HFFc6 (cell line): ENCODE data around the gene STON1. TPM values are rescaled to one million over a fixed set of nuclear protein-coding genes. Genes with fewer than 3 reads are reported as not detected.
"Not testable (repeated sequence)": the region's sequence is repeated elsewhere in the genome, so short reads cannot be mapped to it uniquely, and the experiment has no call there.

Source experiments
- DNase-seq: peaks from one replicate; pipeline ENCODE4 v3.0.0-alpha.2; 2018
- H3K27ac Mint-ChIP-seq: 2 replicates; pipeline ENCODE4 v1.8.0; 2020; ENCODE audit warnings: mild to moderate bottlenecking, mixed read lengths
- H3K27me3 Mint-ChIP-seq: 2 replicates; pipeline ENCODE4 v1.8.0; 2021; ENCODE audit warnings: mild to moderate bottlenecking, moderate library complexity, mixed read lengths; ENCODE audit not compliant: insufficient read depth
- H3K36me3 Mint-ChIP-seq: 2 replicates; pipeline ENCODE4 v1.8.0; 2021; ENCODE audit warnings: low read depth, mixed read lengths
- H3K4me1 Mint-ChIP-seq: 2 replicates; pipeline ENCODE4 v1.8.0; 2020; ENCODE audit warnings: low read depth, mixed read lengths
- H3K4me3 Mint-ChIP-seq: 2 replicates; pipeline ENCODE4 v1.8.0; 2020; ENCODE audit warnings: mild to moderate bottlenecking, moderate library complexity, mixed read lengths
- H3K9me3 Mint-ChIP-seq: 2 replicates; pipeline ENCODE4 v1.8.0; 2020; ENCODE audit warnings: mild to moderate bottlenecking, mixed read lengths
- CTCF ChIP-seq: fragments of 200-600 bp; sonication (generic); IDR thresholded peaks from 2 replicates; pipeline ENCODE4 v1.5.0; 2021; ENCODE audit warnings: antibody characterized with exemption, mild to moderate bottlenecking
- total RNA-seq, 6 experiments: library from RNA; stranded (reverse); fragmentation: NEBNext Ultra II Directional; extraction: Animal tissue kit (Norgen Biotek cat#: 25700); gene quantifications; 2 replicates in 1 of 6; 3 replicates in 5 of 6; pipeline ENCODE4 v1.2.3, GENCODE V29; 2021

Gene STON1
- total RNA-seq, 6 experiments from 2014 or later, result 1.3 to 4.3 (median 3.1) TPM

GRCh38 chr2:48515513-48515985 lies 14.4 kb upstream of the STON1 start:
- Mint-ChIP-seq H3K4me1 (peaks cover 3% of the 10 kb centered on the region), H3K27ac (no peak overlapping the region; the same call in 1 of the 2 replicates), H3K4me3 (no peak overlapping the region), H3K27me3 (no peaks in the 10 kb centered on the region), H3K9me3 (no peaks in the 10 kb centered on the region), H3K36me3 (peaks cover 26% of the 10 kb centered on the region)
- TF ChIP-seq CTCF, result no peak
- no peak for DNase-seq

- Mint-ChIP-seq H3K36me3 (peaks cover 21% of the 10 kb centered on the region), H3K27ac (no peak overlapping the region), H3K9me3 (no peaks in the 10 kb centered on the region), H3K4me3 (no peak overlapping the region), H3K4me1 (no peaks in the 10 kb centered on the region), H3K27me3 (no peaks in the 10 kb centered on the region)
- TF ChIP-seq CTCF, result no peak
- no peak for DNase-seq
Observed at GRCh38 chr2:48519593-48519992, 10.4 kb upstream of the STON1 start.

- DNase-seq, H3K27me3 Mint-ChIP-seq, H3K27ac Mint-ChIP-seq, H3K9me3 Mint-ChIP-seq, H3K4me3 Mint-ChIP-seq, H3K4me1 Mint-ChIP-seq: not testable (repeated sequence)
- H3K36me3 Mint-ChIP-seq, result peaks cover 10% of the 10 kb centered on the region
Observed at GRCh38 chr2:48524756-48525155, 5.2 kb upstream of the STON1 start.

- Mint-ChIP-seq H3K4me1 (peaks cover 8% of the 10 kb centered on the region), H3K27me3 (no peaks in the 10 kb centered on the region), H3K9me3 (no peaks in the 10 kb centered on the region), H3K36me3 (peaks cover 10% of the 10 kb centered on the region), H3K4me3 (no peak overlapping the region), H3K27ac (no peak overlapping the region)
- no peak for TF ChIP-seq CTCF
- DNase-seq, result no peak
Observed at GRCh38 chr2:48525269-48525943, 4.5 kb upstream of the STON1 start.

GRCh38 chr2:48527226-48527885 lies 2.6 kb upstream of the STON1 start:
- TF ChIP-seq CTCF, result no peak
- Mint-ChIP-seq H3K9me3 (no peaks in the 10 kb centered on the region), H3K36me3 (no peaks in the 10 kb centered on the region), H3K27me3 (no peaks in the 10 kb centered on the region), H3K4me3 (no peak overlapping the region), H3K27ac (no peak overlapping the region), H3K4me1 (peaks cover 25% of the 10 kb centered on the region)
- DNase-seq, result peak; percentile 33

- no peaks in the 10 kb centered on the region for H3K27me3 Mint-ChIP-seq
- H3K9me3 Mint-ChIP-seq, result no peaks in the 10 kb centered on the region
- DNase-seq, result no peak
- H3K36me3 Mint-ChIP-seq, result no peaks in the 10 kb centered on the region
- peaks cover 30% of the 10 kb centered on the region for H3K4me1 Mint-ChIP-seq
- H3K4me3 Mint-ChIP-seq, result no peak overlapping the region
- H3K27ac Mint-ChIP-seq, result no peak overlapping the region
- no peak for TF ChIP-seq CTCF
Observed at GRCh38 chr2:48528431-48528830, 1.5 kb upstream of the STON1 start.
